PFSK-1 (cell line): ENCODE data around the gene FAM163B.

Source experiments
- FOXP2 ChIP-seq: optimal IDR thresholded peaks from 2 replicates; pipeline ENCODE3; 2011; ENCODE audit warnings: borderline replicate concordance, control low read depth, inconsistent platforms; ENCODE audit not compliant: insufficient read depth; ENCODE audit errors: extremely low read length, extremely low read depth
- POLR2AphosphoS5 ChIP-seq: IDR thresholded peaks from 2 replicates; pipeline ENCODE4 v1.6.1; 2012; ENCODE audit warnings: low read depth, mild to moderate bottlenecking, control low read depth, low read length, moderate library complexity
- SIN3A ChIP-seq: IDR thresholded peaks from 2 replicates; pipeline ENCODE4 v1.6.1; 2012; ENCODE audit warnings: mild to moderate bottlenecking, low read length, moderate library complexity, borderline replicate concordance; ENCODE audit not compliant: insufficient read depth
- TAF1 ChIP-seq: IDR thresholded peaks from 2 replicates; pipeline ENCODE4 v1.6.1; 2012; ENCODE audit warnings: low read length, control low read depth, borderline replicate concordance; ENCODE audit not compliant: insufficient read depth
- TF ChIP-seq, protein P1 (sequence below), 2 experiments: IDR thresholded peaks; 2 replicates each; pipeline versions ENCODE4 v1.6.1 to v1.8.0; 2011 to 2012; ENCODE audit warnings: low read depth in 2 of 2, low read length in 2 of 2, control low read depth in 1 of 2, inconsistent platforms in 1 of 2, mild to moderate bottlenecking in 1 of 2, moderate library complexity in 1 of 2; ENCODE audit not compliant: insufficient read depth in 1 of 2

FAM163B gene

DNA sequence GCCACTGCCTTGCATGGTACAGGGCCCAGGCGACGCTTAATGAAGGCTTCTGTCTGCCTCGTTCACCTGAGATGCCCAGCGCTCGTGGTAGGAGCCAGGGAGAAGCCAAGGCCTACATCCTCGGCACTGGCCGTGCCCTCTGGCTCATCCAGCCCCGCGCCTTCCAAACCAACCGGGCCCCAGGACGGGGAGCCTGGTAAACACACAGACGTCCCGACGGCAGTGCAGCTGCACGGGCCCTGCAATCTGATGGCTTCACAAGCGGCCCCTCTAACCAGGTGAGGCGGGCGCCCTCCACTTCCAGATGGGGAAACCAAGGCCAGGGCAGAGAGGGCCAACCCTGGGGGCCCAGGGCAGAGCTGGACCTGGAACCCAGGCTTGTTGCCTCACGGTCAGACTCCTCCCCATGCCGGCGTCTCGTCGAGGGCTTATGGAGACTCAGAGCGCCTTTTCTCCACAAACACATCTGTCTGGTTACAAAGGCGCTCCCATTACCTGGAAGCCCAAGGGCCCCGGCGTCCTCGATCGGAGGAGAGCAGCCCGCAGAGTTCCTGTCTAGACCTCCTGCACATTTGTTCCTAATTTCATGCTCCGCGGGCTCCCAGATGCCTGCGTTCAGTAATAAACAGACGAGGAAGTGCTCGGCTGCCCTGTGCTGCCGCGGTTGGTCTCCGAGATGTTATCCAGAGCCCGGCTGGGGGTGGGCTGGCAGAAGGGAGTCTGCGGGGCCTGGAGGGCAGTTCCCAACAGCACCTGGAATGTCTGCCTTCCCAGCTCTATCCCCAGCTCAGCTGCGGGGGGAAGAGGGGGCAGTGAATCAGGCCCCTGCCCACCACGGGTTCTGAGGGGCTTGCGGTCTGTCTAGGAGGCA, 23.5 kb downstream of the FAM163B start:
- TF ChIP-seq FOXP2 (no peak), TAF1 (no peak), SIN3A (no peak), POLR2AphosphoS5 (no peak)
- TF ChIP-seq, protein P1, sequence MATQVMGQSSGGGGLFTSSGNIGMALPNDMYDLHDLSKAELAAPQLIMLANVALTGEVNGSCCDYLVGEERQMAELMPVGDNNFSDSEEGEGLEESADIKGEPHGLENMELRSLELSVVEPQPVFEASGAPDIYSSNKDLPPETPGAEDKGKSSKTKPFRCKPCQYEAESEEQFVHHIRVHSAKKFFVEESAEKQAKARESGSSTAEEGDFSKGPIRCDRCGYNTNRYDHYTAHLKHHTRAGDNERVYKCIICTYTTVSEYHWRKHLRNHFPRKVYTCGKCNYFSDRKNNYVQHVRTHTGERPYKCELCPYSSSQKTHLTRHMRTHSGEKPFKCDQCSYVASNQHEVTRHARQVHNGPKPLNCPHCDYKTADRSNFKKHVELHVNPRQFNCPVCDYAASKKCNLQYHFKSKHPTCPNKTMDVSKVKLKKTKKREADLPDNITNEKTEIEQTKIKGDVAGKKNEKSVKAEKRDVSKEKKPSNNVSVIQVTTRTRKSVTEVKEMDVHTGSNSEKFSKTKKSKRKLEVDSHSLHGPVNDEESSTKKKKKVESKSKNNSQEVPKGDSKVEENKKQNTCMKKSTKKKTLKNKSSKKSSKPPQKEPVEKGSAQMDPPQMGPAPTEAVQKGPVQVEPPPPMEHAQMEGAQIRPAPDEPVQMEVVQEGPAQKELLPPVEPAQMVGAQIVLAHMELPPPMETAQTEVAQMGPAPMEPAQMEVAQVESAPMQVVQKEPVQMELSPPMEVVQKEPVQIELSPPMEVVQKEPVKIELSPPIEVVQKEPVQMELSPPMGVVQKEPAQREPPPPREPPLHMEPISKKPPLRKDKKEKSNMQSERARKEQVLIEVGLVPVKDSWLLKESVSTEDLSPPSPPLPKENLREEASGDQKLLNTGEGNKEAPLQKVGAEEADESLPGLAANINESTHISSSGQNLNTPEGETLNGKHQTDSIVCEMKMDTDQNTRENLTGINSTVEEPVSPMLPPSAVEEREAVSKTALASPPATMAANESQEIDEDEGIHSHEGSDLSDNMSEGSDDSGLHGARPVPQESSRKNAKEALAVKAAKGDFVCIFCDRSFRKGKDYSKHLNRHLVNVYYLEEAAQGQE (IDR thresholded peaks at IDR 0.05; ENCODE audit: insufficient read depth in 1 of 2, low read depth in 2 of 2, low read length in 2 of 2) = no peak

DNA sequence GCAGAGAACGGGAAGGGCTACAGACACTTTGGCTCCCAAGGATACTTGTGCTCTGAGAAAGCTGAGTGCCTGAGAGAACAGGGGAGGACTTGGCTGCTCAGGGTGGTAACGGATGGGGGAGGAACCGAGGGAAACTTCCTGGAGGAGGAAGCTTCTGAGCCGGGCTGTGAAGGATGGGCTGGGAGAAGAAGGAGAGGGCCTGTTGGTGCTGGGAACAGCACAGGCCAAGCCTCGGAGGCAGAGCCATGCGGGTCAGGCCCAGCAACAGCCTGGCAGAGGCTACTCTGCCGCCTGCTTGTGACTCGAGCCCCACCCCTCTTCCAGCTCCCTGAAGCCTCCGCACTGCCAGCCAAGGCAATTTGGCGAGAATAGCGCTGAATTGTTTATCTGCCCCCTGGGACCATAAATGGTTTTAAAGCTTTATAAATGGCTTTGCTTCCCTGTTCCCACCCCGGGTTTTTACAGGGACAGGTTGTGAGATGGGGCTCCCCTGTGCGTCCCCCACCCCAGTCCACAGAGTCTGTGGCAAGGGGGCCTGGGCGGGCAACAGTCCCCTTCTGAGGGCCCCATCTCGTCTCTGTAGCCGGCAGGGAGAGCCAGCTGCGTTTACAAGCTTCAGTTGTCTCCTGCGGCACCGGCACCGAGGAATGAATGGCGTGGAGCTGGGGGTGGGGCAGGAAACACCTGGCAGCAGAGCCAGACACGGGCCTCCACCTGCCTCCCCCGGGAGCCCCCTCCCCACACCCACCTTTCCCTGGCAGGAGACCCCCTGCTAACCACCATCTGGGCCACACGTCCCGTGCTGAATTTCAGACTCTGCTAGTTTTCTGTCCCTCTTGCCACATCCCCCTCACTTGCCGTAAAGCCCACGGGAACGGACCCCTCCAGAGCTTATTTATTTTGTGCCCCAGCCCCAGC, 24.4 kb downstream of the FAM163B start:
- TF ChIP-seq, protein P1 (IDR thresholded peaks at IDR 0.05; ENCODE audit: insufficient read depth in 1 of 2, low read depth in 2 of 2, low read length in 2 of 2) = no peak
- TF ChIP-seq POLR2AphosphoS5 (no peak), SIN3A (no peak)

DNA sequence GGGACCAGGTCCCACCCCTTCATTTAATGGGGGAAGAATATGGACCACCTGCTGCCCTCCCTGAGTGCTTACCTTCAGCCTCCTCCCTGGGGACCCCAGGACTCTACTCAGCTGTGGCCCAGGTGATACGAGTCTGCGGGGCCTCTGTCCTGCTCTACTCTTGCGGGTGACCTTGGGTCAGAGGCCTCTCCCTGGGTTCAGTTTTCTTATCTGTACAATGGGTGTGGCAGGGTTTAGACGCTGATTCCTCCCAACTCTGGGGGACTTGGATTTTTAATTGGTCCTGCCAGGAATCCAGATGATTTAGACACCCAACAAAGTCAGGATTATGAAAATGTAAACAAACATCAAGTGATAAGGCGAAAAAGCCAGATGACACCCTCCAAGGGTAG, 25.0 kb downstream of the FAM163B start:
- TF ChIP-seq POLR2AphosphoS5 (no peak), SIN3A (no peak), FOXP2 (no peak), TAF1 (no peak)
- TF ChIP-seq, protein P1 (IDR thresholded peaks at IDR 0.05; ENCODE audit: insufficient read depth in 1 of 2, low read depth in 2 of 2, low read length in 2 of 2) = no peak

DNA sequence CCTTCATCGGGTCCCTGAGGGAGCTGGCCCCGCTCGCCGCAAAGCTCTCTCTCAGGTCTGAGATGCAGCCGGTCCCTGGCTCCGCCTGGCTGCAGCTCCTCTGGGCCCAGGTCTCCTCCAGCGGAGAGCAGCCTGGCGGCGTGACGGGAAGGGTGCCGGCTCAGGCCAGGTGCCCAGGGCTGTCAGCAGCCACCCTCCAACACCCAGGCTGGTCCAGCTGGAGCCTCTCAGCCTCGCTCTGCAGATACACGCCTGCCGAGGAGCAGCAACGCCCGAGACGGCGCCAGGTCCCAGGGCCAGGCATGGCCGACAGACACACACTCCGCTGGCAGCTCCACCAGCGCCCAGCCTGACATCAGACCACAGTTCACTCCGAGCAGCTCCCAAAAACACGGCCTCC, 25.6 kb downstream of the FAM163B start:
- TF ChIP-seq POLR2AphosphoS5 (no peak), SIN3A (no peak), FOXP2 (no peak), TAF1 (no peak)
- TF ChIP-seq, protein P1 (IDR thresholded peaks at IDR 0.05; ENCODE audit: insufficient read depth in 1 of 2, low read depth in 2 of 2, low read length in 2 of 2) = no peak
